Measurements from ENCODE around the gene BCAS3.

The BCAS3 gene

GRCh38 chr17:61174310-61174709 is 496.7 kb downstream of the BCAS3 start:
- DNase-seq: no peak

DNA sequence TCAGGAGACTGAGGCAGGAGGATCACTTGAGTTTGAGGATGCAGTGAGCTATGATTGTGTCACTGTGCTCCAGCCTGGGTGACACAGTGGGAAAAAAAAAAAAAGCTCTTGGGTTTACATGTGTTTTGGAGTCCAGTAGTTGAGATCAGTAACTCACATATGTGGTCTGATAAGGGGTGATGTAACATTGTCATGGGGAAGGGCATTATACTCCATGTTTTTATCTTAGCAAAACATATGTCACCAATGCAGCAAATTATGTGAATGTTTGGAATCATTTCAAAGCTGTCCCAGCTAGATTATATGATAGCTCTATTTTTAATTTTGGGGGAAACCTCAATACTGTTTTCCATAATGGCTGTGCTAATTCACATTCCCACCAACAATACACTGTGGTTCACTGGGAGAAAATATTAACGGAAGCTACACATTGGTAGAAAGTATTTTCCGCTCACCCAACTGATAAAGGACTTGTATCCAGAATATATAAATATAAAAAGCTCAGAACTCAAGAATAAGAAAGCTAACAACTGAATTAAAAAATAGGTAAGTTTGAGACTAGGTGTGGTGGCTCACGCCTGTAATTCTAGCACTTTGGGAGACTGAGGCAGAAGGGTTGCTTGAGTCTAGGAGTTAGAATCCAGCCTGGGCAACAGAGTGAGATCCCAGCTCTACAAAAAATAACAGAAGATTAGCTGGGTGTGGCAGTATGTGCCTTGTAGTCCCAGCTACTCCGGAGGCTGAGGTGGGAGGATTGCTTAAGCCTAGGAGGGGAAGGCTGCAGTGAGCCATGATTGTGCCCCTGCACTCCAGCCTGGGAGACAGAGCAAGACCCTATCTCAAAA is 497.9 kb downstream of the BCAS3 start:
- DNase-seq: no peak

DNA sequence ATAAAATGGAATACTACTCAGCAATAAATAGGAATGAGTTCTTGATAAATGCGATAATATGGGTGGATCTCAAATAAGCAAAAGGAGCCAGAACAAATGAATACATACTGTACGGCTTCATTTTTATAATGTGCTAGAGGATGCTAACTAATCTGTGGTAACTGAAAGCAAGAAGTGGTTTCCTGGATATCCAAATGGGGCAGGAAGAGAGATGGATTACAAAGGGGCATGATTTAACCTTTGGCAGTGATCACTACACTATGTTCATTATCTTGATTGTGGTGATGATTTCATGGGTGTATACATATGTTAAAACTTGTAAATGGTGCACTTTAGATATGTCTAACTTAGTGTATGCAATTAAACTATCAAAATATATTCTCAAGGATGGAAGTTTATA is 499.7 kb downstream of the BCAS3 start:
- no peak for DNase-seq

DNA sequence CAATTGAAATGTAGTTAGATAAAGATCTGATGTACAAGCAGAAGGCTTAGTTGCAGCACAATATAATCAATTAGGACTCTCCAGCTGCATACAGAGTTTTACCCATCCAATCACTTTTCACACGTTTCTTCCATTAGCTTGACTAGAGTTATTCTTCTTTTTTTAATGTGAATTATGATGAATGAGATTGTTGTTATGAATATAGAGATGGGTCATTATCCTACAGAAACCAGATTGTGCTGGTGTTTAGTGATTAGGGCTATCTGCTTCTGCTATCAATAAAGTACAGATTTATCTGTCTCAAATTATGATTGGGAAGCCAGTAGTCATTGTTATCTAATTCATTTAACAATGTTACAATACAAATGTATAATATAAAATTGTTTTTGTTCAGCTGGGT is 500.6 kb downstream of the BCAS3 start:
- no peak for DNase-seq

DNA sequence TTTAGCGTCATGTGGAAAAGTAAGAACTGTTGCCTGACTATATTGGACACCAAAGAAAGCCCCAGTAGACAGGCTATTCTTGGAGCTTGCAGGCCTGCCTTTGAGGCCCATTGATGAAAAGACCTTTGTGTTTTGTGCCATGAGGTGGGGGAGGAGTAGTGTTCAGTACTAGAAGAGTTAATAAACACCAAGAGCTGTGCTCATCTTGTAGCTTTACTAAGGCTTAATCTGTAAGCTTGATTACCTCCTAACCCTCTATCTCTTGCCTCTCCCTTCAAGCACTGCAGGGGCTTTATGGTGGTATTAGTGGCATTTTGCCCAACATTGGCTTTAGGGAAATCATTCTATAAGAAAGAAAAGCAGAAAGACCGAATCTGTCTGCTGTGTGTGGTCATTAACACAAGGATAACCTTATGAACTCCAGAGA is 501.7 kb downstream of the BCAS3 start:
- no peak for DNase-seq

DNA sequence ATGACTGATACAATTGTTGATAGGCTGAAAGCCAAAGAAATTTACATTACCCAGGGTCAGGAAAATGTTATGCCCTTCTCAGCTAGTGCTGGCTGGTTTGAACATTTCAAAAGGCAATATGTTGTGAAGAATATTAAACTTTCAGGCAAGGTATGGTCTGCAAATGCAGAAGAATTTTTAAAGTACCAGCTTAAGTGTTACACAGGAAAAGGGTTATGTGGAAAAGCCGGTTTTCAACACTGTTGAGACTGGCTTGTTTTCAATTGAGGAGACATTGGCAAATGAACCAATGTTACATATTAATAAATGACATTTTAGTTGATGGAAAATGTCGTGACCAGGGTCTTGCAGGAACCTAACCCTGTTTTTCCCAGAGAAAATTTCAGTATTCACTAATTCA is 506.1 kb downstream of the BCAS3 start:
- DNase-seq: no peak

GRCh38 chr17:61185385-61185784 is 507.7 kb downstream of the BCAS3 start:
- no peak for DNase-seq

DNA sequence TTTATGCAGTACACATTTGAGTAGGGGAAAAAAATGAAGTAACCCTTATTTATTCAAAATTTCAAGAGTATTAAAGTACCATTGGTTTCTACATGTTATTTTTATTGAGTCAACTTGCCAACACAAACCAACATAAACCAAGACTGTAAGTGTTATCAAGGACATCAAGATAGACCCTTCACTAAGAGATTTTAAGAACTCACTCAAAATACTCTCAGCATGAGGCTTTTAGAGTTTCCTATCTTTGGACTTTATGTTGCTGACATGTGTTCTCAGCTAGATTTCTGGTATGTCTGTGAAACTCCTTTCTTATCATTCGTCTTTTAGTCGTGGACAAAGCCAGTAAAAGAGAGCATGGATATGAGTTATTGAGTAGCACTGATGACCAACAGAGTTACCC is 509.4 kb downstream of the BCAS3 start:
- no peak for DNase-seq

GRCh38 chr17:61188081-61188480 is 510.4 kb downstream of the BCAS3 start:
- no peak for DNase-seq

- DNase-seq: no peak
Observed at GRCh38 chr17:61189968-61190367, 512.3 kb downstream of the BCAS3 start.

DNA sequence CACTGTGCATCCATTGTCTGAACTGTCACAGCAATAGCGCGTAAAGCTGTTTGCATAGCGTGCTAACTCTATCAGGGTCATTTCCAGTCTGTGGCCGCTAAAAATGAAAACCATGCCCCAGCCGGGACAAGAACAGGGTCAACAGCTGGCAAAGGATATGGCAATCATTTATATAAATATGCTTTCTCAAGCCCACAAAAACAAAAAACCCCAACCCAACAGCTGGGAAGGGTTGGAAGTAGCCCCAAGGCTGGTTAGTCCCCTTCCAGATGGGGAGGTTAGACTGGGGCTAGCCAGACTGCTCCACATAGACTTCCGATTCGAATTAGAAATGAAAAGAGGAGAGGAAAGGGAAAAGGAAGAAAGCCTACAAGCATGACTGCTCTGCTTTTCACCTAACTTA is 518.7 kb downstream of the BCAS3 start:
- no peak for DNase-seq

DNA sequence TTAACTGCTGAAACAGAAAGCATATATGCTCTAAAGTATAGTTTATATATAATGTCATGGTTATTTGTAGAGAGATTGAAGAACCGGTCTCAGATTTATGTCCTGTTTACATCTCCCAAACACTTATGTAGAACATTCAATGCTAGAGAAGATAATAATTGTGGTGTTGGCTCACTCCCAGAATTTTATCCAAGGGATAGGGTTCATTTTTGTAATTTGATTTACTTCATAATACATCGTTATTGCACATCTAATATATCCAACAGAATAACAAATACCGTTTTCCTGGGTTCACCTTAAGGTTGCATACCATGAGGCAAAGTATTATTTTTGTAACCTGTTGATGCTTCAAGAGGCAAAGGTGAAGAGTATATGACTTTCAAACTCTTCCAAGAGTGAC is 519.1 kb downstream of the BCAS3 start:
- no peak for DNase-seq

DNA sequence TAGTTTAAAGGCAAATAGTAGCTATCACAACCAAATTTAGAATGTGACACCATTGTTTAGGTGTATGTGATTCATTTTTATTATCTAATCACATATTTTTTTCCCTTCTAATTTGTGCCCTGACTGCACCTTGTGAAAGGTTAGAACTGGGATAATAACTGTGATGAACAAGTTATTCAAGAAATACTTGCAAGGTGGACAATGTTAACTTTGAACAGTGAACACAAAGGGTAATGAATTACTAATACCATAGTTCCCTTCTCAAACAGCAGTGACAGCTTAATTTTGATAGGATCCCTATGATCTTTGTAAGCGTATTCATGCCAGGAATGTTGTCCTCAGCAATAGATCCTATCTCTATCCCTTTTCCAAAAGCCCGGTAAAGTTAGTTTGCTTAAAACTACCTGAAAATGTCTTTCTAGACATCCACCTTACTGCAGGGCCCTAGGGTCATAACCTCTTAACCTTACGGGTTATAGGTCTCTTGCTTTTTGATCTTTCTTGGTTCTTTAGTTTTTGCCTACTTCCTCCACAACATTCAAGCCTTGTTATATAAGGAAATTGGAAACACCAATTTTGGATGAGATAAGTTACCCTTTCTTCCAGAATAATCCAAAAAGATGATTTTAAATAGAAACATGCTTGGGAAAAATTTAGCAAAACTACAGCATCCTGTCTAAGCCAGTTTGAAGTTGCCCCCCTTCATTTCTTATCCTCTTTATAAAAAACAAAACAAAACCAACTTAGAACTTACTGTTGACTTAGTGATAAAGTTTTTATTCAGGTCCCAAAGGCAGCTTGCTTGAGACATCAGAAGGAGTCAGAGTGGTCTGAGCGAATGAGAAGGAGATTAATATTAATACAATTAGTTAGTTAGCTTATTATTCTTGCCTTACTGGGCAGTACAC is 522.0 kb downstream of the BCAS3 start:
- no peak for DNase-seq

- no peak for DNase-seq
Observed at GRCh38 chr17:61200339-61200715, 522.7 kb downstream of the BCAS3 start.

DNA sequence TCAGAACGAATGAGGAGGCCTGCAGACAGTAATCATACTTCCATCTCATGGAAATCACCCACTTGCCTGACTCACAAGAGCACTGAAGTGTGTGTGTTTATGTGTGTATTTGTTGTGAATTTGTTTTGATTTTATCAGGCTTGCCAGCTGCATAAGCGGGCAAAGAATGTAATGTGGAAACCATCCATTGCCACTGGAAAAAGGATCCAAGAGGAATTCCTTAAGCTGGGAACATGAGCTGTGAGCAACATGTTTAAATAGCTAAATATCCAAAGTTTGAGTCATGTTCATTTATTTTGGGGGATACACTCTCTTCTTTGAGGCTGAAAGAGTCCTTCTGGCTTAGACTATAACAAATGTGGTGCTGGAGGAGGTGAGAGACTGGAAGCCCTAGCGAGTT is 523.6 kb downstream of the BCAS3 start:
- DNase-seq: no peak

GRCh38 chr17:61202564-61202963 is 524.9 kb downstream of the BCAS3 start:
- no peak for DNase-seq

DNA sequence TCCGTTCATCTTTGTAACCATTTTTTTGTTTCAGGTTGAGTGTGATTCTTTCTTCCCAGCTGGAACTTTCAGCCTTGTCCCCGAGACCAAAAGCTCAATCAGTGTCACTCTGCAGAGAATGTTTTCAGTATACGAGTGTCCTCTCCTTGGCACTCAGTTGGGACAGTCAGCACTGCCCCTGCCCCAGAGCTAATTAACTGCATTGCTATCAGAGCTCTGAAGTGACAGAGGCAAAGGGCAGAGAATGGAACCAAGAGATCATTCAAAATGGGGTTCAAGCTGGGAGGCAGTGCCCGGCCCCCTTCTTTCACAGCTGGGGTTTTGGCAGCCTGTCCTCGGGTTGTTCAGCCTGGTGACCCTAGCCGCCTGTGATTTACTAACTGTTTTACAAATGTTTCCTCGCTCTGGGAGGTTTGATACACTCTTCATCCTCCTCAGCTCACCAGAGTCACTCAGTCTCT is 526.0 kb downstream of the BCAS3 start:
- no peak for DNase-seq

- DNase-seq: no peak
Observed at GRCh38 chr17:61204456-61204855, 526.8 kb downstream of the BCAS3 start.

GRCh38 chr17:61205401-61205800 is 527.8 kb downstream of the BCAS3 start:
- no peak for DNase-seq

- DNase-seq: no peak
Observed at GRCh38 chr17:61205931-61206330, 528.3 kb downstream of the BCAS3 start.

- no peak for DNase-seq
Observed at GRCh38 chr17:61206922-61207321, 529.3 kb downstream of the BCAS3 start.

DNA sequence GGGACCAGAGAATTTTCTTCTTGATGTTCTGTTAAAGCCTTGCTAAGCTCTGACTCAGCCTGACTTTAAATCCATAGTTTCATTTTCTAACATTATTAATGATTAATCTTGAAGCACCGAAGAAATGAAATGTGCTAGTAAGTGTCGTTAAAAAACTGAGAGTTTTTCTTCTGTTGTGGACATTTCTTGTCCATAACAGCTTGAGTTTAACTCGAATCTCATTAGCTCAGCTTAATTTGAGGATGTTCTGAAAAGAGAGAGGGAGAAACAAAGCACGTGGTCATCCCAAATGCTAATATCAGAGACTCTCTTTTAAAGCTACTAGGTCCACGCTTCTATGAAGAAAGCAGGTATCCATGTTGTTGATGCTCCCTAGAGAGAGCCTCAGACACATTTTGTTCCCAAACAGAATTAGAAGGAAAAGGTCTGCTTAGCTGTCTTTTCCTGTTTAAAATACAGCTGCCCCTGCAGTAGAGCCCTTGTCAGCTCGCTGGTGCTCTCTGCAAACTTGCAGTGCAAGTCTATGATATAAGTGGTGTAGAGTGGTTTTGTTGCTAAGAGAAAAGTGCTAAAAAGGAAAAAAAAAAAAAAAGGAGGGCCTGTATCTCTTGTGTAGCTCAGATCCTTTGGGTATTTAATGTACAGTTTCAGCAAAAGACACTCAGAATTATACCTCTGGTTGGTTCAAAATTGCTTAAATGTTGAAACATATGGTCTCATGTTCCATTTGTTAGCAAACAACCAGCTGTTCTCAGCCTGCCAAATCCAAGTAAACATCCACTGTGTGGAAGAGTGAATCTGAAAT is 530.9 kb downstream of the BCAS3 start:
- no peak for DNase-seq

- DNase-seq: no peak
Observed at GRCh38 chr17:61209106-61209439, 531.4 kb downstream of the BCAS3 start.
